Measurements from ENCODE around the gene ZNF426.
"Not testable (repeated sequence)": the region's sequence is repeated elsewhere in the genome, so short reads cannot be mapped to it uniquely, and the experiment has no call there.

The ZNF426 gene

GRCh38 chr19:9547870-9548269, 9.4 kb upstream of the ZNF426 start:
- Histone ChIP-seq H3K4me1 (ENCODE audit: control insufficient read depth, insufficient read depth, low read length, poor library complexity, severe bottlenecking) (no peaks in the 10 kb centered on the region), H3K27me3 (replicated peaks; ENCODE audit: control insufficient read depth, insufficient read depth, low read length, poor library complexity, severe bottlenecking) (no peaks in the 10 kb centered on the region), H3K4me3 (ENCODE audit: insufficient read depth, low read depth, low read length, poor library complexity, severe bottlenecking) (no peak overlapping the region), H3K9me3 (ENCODE audit: control insufficient read depth, low read length) (no peaks in the 10 kb centered on the region), H3K36me3 (ENCODE audit: control insufficient read depth, insufficient read depth, low read length) (no peaks in the 10 kb centered on the region), H3K27ac (ENCODE audit: insufficient read depth, low read length, poor library complexity, severe bottlenecking) (no peak overlapping the region)
- DNase-seq: no peak

- not testable (repeated sequence) for H3K27ac ChIP-seq (ENCODE audit: insufficient read depth, low read length, poor library complexity, severe bottlenecking); H3K27me3 ChIP-seq (replicated peaks; ENCODE audit: control insufficient read depth, insufficient read depth, low read length, poor library complexity, severe bottlenecking); H3K4me3 ChIP-seq (ENCODE audit: insufficient read depth, low read depth, low read length, poor library complexity, severe bottlenecking); H3K9me3 ChIP-seq (ENCODE audit: control insufficient read depth, low read length); H3K36me3 ChIP-seq (ENCODE audit: control insufficient read depth, insufficient read depth, low read length); DNase-seq; H3K4me1 ChIP-seq (ENCODE audit: control insufficient read depth, insufficient read depth, low read length, poor library complexity, severe bottlenecking)
These were observed 2.8 kb upstream of the ZNF426 start for GRCh38 chr19:9541281-9541680.

GRCh38 chr19:9539921-9540320, 1.5 kb upstream of the ZNF426 start:
- H3K4me3 ChIP-seq (ENCODE audit: insufficient read depth, low read depth, low read length, poor library complexity, severe bottlenecking); H3K9me3 ChIP-seq (ENCODE audit: control insufficient read depth, low read length); H3K4me1 ChIP-seq (ENCODE audit: control insufficient read depth, insufficient read depth, low read length, poor library complexity, severe bottlenecking); DNase-seq; H3K27me3 ChIP-seq (replicated peaks; ENCODE audit: control insufficient read depth, insufficient read depth, low read length, poor library complexity, severe bottlenecking); H3K27ac ChIP-seq (ENCODE audit: insufficient read depth, low read length, poor library complexity, severe bottlenecking): not testable (repeated sequence)
- H3K36me3 ChIP-seq (ENCODE audit: control insufficient read depth, insufficient read depth, low read length): peaks cover 14% of the 10 kb centered on the region

GRCh38 chr19:9539201-9539600, 756 bp upstream of the ZNF426 start:
- H3K27ac ChIP-seq (ENCODE audit: insufficient read depth, low read length, poor library complexity, severe bottlenecking); DNase-seq; H3K4me1 ChIP-seq (ENCODE audit: control insufficient read depth, insufficient read depth, low read length, poor library complexity, severe bottlenecking); H3K27me3 ChIP-seq (replicated peaks; ENCODE audit: control insufficient read depth, insufficient read depth, low read length, poor library complexity, severe bottlenecking); H3K9me3 ChIP-seq (ENCODE audit: control insufficient read depth, low read length): not testable (repeated sequence)
- peaks cover 22% of the 10 kb centered on the region for H3K36me3 ChIP-seq (ENCODE audit: control insufficient read depth, insufficient read depth, low read length)
- H3K4me3 ChIP-seq (ENCODE audit: insufficient read depth, low read depth, low read length, poor library complexity, severe bottlenecking): peak overlapping the region; percentile 89

- DNase-seq: no peak
- Histone ChIP-seq H3K4me3 (ENCODE audit: insufficient read depth, low read depth, low read length, poor library complexity, severe bottlenecking) (no peak overlapping the region), H3K4me1 (ENCODE audit: control insufficient read depth, insufficient read depth, low read length, poor library complexity, severe bottlenecking) (no peaks in the 10 kb centered on the region), H3K9me3 (ENCODE audit: control insufficient read depth, low read length) (peaks cover 18% of the 10 kb centered on the region), H3K36me3 (ENCODE audit: control insufficient read depth, insufficient read depth, low read length) (peaks cover 53% of the 10 kb centered on the region), H3K27ac (ENCODE audit: insufficient read depth, low read length, poor library complexity, severe bottlenecking) (no peak overlapping the region), H3K27me3 (replicated peaks; ENCODE audit: control insufficient read depth, insufficient read depth, low read length, poor library complexity, severe bottlenecking) (no peaks in the 10 kb centered on the region)
These were observed 2.5 kb downstream of the ZNF426 start for GRCh38 chr19:9535934-9536333.

- DNase-seq: no peak
- Histone ChIP-seq H3K27ac (ENCODE audit: insufficient read depth, low read length, poor library complexity, severe bottlenecking) (no peak overlapping the region), H3K4me3 (ENCODE audit: insufficient read depth, low read depth, low read length, poor library complexity, severe bottlenecking) (no peak overlapping the region), H3K36me3 (ENCODE audit: control insufficient read depth, insufficient read depth, low read length) (peaks cover 83% of the 10 kb centered on the region), H3K4me1 (ENCODE audit: control insufficient read depth, insufficient read depth, low read length, poor library complexity, severe bottlenecking) (no peaks in the 10 kb centered on the region), H3K27me3 (replicated peaks; ENCODE audit: control insufficient read depth, insufficient read depth, low read length, poor library complexity, severe bottlenecking) (no peaks in the 10 kb centered on the region), H3K9me3 (ENCODE audit: control insufficient read depth, low read length) (peaks cover 49% of the 10 kb centered on the region)
These were observed 6.5 kb downstream of the ZNF426 start for GRCh38 chr19:9531933-9532332.

GRCh38 chr19:9528757-9529336, 9.6 kb downstream of the ZNF426 start:
- peaks cover 58% of the 10 kb centered on the region for H3K36me3 ChIP-seq (ENCODE audit: control insufficient read depth, insufficient read depth, low read length)

GRCh38 chr19:9523885-9524474, 14.5 kb downstream of the ZNF426 start:
- no peak overlapping the region for H3K4me3 ChIP-seq (ENCODE audit: insufficient read depth, low read depth, low read length, poor library complexity, severe bottlenecking)
- H3K27me3 ChIP-seq (replicated peaks; ENCODE audit: control insufficient read depth, insufficient read depth, low read length, poor library complexity, severe bottlenecking): no peaks in the 10 kb centered on the region
- no peaks in the 10 kb centered on the region for H3K4me1 ChIP-seq (ENCODE audit: control insufficient read depth, insufficient read depth, low read length, poor library complexity, severe bottlenecking)
- no peak overlapping the region for H3K27ac ChIP-seq (ENCODE audit: insufficient read depth, low read length, poor library complexity, severe bottlenecking)
- H3K9me3 ChIP-seq (ENCODE audit: control insufficient read depth, low read length): peaks cover 66% of the 10 kb centered on the region
- no peak for DNase-seq
- peaks cover 10% of the 10 kb centered on the region for H3K36me3 ChIP-seq (ENCODE audit: control insufficient read depth, insufficient read depth, low read length)

More at GRCh38 chr19:9528757-9529336, 9.6 kb downstream of the ZNF426 start:
- DNase-seq: no peak
- Histone ChIP-seq H3K27me3 (replicated peaks; ENCODE audit: control insufficient read depth, insufficient read depth, low read length, poor library complexity, severe bottlenecking) (no peaks in the 10 kb centered on the region), H3K4me1 (ENCODE audit: control insufficient read depth, insufficient read depth, low read length, poor library complexity, severe bottlenecking) (no peaks in the 10 kb centered on the region), H3K27ac (ENCODE audit: insufficient read depth, low read length, poor library complexity, severe bottlenecking) (no peak overlapping the region), H3K4me3 (ENCODE audit: insufficient read depth, low read depth, low read length, poor library complexity, severe bottlenecking) (no peak overlapping the region), H3K9me3 (ENCODE audit: control insufficient read depth, low read length) (peaks cover 66% of the 10 kb centered on the region)

- H3K36me3 ChIP-seq (ENCODE audit: control insufficient read depth, insufficient read depth, low read length): no peaks in the 10 kb centered on the region
- H3K27ac ChIP-seq (ENCODE audit: insufficient read depth, low read length, poor library complexity, severe bottlenecking): no peak overlapping the region
- no peaks in the 10 kb centered on the region for H3K27me3 ChIP-seq (replicated peaks; ENCODE audit: control insufficient read depth, insufficient read depth, low read length, poor library complexity, severe bottlenecking)
- H3K4me1 ChIP-seq (ENCODE audit: control insufficient read depth, insufficient read depth, low read length, poor library complexity, severe bottlenecking): no peaks in the 10 kb centered on the region
- no peak overlapping the region for H3K4me3 ChIP-seq (ENCODE audit: insufficient read depth, low read depth, low read length, poor library complexity, severe bottlenecking)
- no peak for DNase-seq
- H3K9me3 ChIP-seq (ENCODE audit: control insufficient read depth, low read length): peaks cover 11% of the 10 kb centered on the region
These were observed 31.2 kb downstream of the ZNF426 start for GRCh38 chr19:9507285-9507684.

- Histone ChIP-seq H3K9me3 (ENCODE audit: control insufficient read depth, low read length) (peaks cover 17% of the 10 kb centered on the region), H3K4me3 (ENCODE audit: insufficient read depth, low read depth, low read length, poor library complexity, severe bottlenecking) (no peak overlapping the region), H3K4me1 (ENCODE audit: control insufficient read depth, insufficient read depth, low read length, poor library complexity, severe bottlenecking) (no peaks in the 10 kb centered on the region), H3K27me3 (replicated peaks; ENCODE audit: control insufficient read depth, insufficient read depth, low read length, poor library complexity, severe bottlenecking) (no peaks in the 10 kb centered on the region), H3K36me3 (ENCODE audit: control insufficient read depth, insufficient read depth, low read length) (no peaks in the 10 kb centered on the region), H3K27ac (ENCODE audit: insufficient read depth, low read length, poor library complexity, severe bottlenecking) (no peak overlapping the region)
- no peak for DNase-seq
These were observed 37.6 kb downstream of the ZNF426 start for GRCh38 chr19:9500796-9501195.
